Activated CD4-positive, CD25-positive, alpha-beta regulatory T cell treated with anti-CD3 and anti-CD28 coated beads, Interleukin-2, amount 50 U/mL, for 72 hours (primary cell): ENCODE measurements around the gene VSIG1.

Source experiments
- DNase-seq: peaks from one replicate; pipeline ENCODE4 v3.0.0; 2021

Gene VSIG1

GRCh38 chrX:108044554-108045256, at the start of gene VSIG1:
Gene VSIG1 (plus strand): TSS chrX:108045065. CDS start chrX:108045131, 66 bp downstream.
- DNase-seq: no peak

DNA sequence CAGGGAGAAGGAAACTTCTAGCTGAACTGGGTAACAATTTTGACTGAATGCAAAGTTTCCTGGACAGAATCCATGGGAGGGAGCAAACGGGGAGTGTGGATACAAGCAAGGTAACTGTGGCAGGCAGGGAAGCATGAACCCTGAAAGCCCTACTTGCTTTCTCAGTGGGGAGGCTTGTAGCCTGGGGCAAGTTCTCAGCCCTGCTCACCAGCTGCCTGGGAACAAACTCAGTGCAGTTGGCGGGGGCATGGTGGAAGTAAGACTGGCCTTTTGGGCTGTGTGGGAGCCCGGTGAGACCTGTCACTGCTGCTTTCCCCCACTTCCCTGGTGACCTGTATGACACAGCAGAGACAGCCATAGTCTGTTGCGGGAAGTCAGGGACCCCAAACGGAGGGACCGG, 48.7 kb upstream of the VSIG1 start:
- no peak for DNase-seq

DNA sequence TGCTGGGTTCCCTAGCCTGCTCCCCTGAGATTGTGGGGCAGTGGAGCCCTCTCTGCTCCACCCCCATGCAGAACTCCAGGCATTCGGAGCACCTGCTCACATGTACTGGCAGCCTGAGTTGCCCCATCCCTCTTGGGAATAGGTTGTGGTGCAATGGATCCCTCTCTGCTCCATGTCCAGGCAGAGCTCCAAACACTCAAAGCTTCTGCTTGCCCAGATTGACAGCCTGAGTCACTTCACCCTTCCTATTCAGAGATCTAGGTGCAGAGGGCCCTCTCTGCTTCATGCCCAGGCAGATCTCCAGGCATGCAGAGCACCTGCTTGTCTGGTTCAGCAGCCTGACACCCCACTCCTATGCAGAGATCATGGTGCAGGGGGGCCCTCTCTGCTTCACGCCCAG, 44.1 kb upstream of the VSIG1 start:
- no peak for DNase-seq

DNA sequence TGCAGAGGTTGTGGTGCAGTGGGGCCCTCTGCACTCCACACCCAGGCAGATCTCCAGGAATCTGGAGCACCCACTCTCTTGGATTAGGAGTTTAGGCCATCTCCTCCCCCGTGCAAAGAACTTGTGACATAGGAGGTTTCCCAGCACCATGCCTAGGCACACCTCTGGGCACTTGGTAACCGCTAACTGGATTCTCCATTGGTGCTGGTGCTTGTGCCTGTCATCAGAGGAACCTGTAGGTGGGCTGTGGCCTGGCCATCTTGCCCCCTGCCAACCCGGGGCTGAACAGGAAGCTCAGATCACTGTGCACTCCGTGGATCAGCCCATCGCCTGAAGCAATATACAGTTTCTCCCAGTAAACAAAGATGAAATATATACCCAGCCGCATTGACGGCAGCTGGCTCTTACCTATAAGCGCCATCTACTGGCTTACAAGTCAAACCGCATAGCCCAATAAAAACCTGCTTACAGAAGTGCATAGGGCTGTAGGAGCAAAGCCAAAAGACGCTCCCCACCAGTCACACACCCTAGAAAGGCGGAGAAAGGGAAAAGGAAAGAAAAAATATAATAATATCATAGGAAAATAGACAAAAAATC, 43.5 kb upstream of the VSIG1 start:
- no peak for DNase-seq

DNA sequence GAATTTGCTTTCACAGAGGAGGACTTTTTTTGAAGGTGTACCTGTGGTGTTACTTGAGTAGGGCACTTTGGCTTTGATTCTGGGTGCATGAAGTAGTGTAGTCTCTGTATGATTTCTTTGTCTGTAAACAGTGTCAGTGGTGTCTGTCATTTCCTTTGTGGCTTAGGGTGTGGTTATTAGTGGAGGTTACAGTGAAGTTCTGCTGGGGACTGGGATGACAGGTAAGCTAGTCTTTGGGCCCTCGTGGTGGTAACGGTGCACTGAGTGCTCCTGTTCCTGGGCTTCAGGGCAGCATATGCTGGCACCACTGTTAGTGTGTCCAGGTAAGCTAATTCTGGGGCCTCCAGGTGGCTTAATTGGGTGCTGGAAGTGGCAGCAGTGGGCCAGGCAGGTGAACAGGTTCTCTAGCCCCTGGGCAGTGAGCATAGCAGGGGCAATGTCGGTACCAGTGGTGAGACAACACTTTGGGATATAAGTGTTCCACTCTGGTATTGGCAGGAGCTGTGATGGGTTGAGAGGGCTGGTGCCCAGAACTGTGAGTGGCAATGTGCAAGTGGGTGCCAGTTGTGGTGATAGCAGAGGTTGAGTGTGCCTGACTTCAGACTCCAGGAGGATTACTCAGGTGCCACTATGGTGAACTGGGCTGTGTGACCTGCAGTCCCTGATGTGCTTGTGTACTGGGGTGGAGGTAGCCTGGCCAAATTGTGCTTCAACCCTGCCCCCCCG, 26.0 kb upstream of the VSIG1 start:
- DNase-seq: no peak

DNA sequence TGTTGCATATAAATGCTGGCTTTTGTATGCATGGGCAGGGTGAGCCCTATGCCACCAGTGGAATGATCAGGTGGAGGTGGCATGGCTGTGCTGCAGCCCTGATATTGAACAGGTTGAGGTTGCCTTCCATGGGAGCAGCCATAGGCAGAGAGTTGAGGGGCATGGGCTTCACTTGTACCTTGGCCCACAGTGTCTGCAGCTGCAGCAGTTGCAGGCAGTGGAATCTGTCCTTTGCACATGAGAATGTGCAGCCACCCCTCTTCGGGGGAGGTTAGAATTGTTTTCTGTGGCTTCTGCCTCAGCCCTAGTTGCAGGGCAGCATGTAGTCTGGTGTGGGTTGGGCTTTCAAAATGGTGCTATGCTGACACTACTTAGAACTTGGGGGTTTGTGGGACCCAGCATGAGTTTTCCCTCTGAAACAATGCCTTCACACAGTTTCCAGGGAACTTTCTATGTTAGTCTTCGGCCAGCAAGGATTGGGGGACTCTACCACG, 25.4 kb upstream of the VSIG1 start:
- no peak for DNase-seq

DNA sequence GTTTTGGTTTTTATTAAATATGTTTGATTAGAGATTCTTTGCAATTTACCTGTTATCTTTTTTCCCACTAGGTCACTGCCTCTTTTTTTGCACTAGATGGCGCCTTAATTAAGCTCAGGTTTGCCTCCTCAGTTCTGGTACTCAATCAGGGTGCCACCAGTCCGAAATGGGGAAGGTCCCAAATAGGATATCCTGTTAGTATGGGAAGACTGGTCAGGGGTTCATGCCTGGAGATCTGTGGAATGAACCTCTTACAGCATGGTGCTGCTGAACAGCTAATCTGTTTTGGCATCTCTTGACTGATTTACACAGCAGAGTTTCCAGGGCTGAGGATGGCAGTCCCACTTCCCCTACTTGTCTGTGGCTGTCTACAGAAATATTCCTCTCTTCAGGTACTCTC, 24.2 kb upstream of the VSIG1 start:
- DNase-seq: no peak

DNA sequence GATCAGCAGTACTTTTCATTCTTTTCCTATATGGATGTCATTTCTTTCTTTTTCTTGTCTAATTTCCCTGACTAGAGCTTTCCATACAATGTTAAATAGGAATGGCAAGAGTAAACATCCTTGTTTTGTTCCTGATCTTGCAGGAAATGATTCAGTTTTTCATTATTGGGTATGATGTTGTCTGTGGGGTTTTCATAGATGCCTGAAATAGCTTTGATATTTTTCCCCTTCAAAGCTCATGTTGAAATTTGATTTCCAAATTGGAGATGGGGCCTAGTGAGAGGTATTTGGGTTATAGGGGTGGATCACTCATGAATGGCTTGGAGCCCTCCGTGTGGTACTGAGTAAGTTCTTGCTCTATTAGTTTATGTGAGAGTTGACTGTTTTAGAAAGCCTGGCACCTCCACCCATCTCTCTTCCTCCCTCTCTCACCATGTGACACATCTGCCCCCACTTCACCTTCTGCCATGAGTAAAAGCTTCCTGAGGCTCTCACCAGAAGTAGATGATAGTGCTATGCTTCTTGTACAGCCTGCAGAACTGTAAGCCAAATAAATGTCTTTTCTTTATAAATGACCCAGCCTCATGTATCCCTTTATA, 22.3 kb upstream of the VSIG1 start:
- DNase-seq: no peak

DNA sequence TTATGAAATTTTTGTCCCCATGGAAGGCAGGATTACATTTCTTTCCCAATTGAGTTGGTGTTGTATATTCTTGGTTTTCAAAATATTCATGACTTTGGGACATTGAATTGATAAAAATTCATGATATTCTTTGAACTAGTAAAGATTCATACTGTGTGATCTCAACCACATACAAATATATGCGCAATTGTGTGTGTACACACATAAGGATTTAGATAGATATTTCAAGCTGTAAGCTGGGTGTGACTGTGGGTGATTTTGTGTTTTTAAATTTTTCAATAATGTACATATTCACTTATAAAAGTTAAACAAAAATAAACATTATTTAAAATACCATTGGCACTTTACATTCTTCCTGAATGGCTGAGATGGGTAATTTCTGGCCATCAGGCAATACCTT, 19.5 kb upstream of the VSIG1 start:
- DNase-seq: no peak

- DNase-seq: no peak
These were observed 18.8 kb upstream of the VSIG1 start for GRCh38 chrX:108025954-108026600.

DNA sequence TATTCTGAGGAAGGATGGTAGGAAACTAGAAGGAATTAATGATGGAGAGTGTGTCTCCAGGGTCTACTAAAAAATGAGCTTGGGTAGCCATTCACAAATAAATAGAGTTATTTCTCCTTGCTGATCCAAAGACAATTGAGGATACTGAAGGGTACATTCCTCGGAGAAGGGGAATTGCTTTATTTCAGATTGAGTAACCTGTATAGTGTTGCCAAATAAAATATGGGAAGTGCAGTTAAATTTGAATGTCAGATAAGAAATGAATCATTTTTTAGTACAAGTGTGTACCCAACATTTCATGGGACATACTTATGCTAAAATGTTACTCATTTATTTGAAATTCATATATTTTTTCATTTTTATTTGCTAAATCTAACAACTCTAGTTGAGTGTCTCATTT, 16.0 kb upstream of the VSIG1 start:
- no peak for DNase-seq

- DNase-seq: no peak
These were observed 14.7 kb upstream of the VSIG1 start for GRCh38 chrX:108029928-108030711.

DNA sequence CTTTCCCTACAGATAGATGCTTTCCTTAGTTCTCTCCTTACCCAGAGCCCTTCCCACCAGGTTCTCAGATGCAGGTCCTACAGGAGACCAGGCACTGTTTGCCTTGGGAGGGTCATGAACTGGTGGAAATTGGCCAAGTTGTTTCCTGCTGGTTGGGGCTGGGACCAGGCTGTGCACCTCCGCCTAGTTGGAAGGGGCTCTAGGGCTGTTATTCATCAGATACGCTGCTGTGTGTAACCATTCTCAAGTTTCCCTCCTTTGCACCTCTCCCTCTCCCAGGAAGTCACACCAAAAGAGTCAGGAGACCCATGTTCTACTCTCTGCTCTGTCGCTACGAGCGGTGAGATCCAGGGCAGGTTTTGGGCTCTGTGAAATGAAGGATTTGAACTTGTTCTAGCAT, 11.9 kb upstream of the VSIG1 start:
- DNase-seq: no peak

DNA sequence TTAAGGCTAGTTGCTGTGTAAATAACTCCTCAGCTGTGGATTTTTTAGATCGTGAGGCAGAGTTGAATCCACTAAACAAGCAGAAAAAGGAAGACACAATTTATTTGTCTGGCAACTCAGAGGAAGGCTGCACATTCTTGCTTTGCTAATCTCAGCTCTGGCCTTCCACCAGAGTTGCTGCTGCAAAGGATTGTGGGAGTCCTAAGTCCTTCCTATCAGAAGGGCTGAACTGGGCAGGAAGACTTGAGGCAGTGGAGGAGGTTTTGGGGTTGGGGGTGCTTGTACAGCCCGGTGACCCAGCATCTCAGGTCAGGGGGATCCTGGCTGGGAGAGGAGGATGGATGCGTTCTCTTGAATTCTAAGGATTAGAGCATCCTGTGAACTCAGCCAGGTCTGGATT, 11.0 kb upstream of the VSIG1 start:
- DNase-seq: no peak

GRCh38 chrX:108034725-108035124, 10.1 kb upstream of the VSIG1 start:
- DNase-seq: no peak

DNA sequence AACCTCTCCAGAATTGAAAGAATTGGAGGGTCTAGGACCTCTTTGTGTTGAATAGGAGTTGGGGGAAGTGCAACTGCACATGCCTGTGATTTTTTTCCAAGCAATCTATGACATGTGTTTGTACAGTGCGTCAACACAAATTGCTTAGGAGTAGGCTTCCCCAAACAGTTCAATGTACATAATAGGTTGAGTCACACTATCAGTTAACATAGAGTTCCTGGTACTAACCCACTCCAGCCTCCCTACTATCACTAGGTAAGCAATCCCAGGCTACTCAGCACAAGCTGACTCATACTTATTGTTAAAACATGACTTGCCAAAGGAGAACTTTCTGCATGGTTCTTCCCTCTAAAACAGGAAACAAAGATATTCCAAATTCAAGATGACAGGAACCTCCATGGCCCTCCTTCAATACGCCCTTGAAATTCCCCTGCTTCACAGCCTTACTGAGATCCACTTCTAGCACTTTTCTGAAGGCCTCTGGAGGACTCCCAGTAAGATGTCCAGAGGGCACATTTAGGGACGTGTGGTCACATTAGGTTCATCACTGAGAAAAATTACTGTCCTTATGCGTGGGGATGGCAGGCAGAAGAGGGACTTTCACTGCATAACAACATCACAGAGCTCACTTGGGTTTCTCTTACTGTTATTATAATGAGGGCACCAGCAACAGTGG, 8.4 kb upstream of the VSIG1 start:
- DNase-seq: no peak

GRCh38 chrX:108049649-108050048, 4.8 kb downstream of the VSIG1 start:
- no peak for DNase-seq

DNA sequence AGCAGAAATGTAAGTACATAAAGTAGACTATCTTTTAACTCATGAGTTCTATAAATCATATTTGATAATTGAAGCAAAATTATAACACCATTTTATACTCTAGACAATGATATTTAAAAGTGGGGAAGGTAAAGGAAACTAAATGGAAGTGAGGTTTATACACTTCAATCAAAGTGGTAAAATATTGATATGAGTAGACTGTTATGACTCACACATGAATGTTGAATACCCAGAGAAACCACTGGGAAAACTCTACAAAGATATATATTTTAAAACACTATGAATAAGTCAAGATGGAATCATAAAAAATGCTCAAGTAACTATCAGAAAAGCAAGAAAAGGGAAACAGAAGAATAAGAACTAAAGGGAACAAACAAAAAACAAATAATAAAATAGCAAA, 8.4 kb downstream of the VSIG1 start:
- DNase-seq: no peak

GRCh38 chrX:108055546-108055945, 10.7 kb downstream of the VSIG1 start:
- DNase-seq: no peak

DNA sequence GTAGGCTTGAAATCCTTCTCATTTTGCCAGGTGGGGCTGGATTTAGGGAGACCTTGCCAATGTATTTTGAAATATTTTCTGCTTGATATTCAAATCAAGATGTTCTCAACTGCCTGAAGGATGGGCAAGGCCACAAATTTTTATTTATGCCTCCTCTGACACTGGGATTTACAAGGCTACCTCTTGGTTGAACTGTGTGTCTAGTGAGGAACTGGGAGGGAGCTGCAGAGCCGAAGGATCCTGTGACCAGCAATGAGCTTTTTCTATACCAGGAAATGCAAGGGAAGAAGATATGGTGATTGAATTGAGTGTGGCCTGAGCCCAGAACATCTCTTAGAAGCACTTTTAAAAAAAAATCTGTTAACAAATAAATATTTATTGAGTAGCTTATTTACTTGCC, 14.9 kb downstream of the VSIG1 start:
- DNase-seq: no peak

DNA sequence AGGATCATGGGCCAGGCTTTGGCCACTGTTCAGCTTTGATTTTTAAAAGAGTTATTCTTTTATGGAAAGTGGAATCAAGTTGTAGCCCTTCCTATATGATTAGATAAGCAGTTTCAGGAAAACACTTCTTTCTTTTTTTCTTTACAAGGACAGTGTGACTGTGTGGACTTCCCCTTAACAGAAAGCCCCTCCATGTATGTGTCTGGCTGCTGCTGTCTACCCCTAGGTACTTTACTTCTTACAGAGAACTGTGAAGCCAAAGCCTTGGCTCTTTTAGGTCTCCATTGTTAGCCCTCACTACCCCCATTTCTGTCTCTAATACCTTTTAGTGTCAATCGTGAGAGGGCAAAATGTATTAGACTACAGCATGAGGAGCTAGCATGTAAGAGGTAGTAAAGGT, 19.1 kb downstream of the VSIG1 start:
- DNase-seq: no peak

DNA sequence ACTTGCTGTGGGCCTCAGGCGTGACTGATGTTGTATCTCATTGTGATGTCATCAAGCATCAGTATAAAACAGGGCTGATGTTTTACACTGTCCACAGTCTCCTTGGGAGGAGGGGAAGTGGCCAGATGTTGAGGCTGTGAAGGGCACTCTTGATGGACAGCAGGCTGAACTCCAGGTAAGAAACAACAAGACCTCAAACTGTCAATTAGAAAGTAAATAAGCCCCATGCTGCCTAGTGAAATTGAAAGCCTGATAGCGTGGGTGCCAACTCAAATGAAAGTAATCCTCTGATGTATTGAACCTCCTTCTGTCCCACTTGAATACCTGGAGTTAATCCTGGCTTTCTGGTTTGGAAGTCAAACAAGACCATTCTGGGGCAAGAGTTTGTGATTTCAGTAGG, 19.7 kb downstream of the VSIG1 start:
- DNase-seq: no peak
